Pons (tissue), 1 donor: Measurements from ENCODE around the gene AHCYL1.
"Not testable (repeated sequence)": the region's sequence is repeated elsewhere in the genome, so short reads cannot be mapped to it uniquely, and the experiment has no call there.

Experiments used
- DNase-seq: peaks from one replicate; pipeline ENCODE4 v3.0.0-alpha.2; 2016; ENCODE audit warnings: low spot score

AHCYL1 gene

DNA sequence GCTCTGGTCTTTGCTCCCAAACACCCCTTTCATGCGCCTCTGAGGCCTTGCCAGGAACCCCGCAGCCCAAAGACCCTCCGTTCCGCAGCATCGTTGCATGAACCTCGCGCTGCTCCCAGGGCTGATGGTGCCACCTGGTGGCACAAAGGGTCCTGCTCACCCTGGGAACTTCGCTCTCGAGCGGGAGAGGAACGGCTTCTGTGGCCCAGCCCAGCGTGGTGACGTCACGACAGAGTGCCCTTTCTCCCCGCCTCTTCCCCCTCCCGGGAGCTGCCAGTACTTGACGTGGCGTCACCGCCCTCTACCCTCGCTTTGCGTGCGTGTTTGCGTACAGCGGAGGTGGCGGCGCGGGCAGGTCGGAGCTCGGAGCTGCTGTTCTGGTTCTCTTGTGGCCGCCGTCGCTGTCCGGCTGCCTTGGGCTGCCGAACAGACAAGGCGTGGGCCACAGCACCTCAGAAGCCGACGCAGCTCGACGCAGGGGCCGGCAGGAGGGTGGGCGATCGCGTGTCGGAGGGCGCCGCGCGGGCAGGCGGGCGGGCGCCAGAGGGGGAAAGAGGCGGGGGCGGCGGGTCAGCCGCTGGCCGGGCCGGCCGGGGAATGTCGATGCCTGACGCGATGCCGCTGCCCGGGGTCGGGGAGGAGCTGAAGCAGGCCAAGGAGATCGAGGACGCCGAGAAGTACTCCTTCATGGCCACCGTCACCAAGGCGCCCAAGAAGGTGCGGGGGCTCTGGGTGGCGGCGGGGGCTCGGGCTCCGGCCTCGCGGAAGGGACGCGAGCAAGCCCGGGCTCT lies at the start of gene AHCYL1:
AHCYL1 (plus strand) TSS at position 310 of the 791 bp plus-strand sequence; CDS start at position 598, 288 bp downstream.
- DNase-seq: peak; percentile 99

DNA sequence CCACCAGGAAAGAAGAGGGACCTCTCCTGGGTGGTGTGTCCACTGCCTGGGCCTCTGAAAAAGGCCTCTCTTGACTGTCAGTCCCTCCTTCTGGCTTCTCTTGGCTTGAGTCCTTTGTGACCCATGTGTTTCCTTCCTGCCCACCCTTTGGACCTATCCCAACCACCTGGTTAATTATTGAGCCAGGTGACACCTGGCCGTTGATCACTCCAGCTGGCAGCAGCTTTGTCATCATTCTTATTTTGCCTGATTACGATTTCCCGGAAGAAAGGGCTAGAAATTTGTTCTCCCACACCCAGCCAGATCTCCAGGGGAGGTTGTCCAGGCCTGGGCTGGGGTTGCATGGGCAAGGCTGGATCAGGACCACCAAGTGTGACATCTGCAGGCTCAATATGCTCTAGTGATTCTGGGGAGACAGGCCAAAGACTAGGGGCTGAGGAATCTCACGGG lies 49.1 kb upstream of the AHCYL1 start:
- DNase-seq: no peak

DNA sequence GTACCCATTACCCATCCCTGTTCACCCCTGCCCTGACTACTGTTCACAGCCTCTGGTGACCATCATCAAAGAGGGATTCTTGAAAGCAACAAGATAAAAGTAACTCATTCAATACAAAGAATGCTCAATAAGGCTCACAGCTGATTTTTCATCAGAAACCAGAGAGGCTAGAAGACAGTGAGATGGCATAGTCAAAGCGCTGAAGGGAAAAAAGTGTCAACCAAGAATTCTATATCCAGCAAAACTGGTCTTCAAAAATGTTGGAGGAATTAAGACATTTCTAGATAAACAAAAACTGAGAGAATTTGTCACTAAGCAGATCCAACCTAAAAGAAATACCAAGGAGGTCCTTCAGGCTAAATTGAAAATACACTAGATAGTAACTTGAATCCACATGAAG lies 46.8 kb upstream of the AHCYL1 start:
- DNase-seq: no peak

DNA sequence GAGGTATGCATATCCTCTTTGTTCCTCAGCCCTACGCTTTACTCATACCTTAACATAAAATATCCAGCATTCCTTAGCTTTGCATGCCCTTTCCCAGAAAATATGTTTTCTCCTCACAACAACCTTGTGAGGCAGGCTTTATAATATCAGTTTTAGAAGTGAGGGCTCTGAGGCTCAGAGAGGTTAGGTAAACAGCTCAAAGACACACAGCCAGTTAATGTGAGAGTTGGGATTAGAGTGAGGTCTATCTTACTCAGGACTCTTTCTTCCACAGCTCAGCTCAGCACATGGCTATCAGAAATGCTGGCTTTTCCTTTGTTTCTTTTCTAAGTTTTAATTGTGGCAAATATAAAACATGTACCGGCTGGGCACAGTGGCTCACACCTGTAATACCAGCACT lies 46.0 kb upstream of the AHCYL1 start:
- DNase-seq: no peak

DNA sequence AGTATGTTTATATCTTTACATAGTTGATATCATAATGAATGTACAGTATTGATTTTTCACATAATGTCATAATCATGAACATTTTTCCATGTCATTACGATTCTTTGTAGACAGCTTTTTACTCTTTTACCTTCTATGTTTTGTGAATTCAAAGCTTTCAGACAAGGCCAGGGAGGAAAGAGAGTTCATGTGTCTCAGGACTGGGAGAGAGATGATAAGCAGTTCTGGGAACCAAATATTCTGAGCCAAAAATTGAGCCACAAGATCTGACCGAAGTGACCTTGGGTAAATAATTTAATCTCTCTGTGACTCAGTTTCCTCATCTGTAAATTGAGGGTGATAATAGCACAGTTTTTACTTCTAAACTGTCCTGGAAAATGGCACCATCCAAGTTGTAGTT lies 42.1 kb upstream of the AHCYL1 start:
- DNase-seq: no peak

DNA sequence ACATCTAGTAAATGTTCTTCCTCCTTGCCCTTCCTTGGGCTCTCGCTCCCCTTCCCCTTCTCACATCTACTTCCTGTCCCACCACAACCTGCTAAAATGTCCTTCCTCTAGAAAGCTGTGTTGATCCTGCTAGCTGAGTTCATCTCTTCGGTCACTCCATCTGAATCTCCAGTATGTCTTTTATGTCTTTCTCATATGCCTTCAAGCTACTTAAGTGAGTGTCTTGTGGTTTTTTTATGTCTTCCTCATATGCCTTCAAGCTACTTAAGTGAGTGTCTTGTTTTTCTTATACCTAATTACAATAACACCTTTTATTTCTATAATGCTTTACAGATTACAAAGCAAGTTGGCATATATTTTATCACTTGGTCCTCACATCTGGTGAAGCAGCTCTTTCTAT lies 40.0 kb upstream of the AHCYL1 start:
- DNase-seq: no peak

DNA sequence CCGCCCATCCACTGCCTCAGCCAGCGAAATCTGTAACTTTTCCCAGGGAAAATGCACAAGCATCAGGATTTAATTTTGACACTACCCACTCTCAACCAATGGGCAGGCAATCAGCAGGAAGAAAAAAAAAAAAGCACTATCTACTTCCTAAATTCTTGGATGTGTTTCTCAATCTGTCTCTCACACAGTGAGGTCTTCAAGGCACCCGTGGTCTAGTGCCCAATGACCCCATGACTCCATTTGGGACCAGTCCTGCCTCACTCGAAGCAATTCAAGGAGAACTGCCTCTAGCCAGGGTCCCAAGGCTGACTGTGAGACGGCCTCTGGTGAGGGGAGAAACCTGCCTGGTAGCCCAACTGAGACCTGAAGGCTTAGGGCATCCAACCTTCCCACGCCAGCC lies 38.1 kb upstream of the AHCYL1 start:
- no peak for DNase-seq

DNA sequence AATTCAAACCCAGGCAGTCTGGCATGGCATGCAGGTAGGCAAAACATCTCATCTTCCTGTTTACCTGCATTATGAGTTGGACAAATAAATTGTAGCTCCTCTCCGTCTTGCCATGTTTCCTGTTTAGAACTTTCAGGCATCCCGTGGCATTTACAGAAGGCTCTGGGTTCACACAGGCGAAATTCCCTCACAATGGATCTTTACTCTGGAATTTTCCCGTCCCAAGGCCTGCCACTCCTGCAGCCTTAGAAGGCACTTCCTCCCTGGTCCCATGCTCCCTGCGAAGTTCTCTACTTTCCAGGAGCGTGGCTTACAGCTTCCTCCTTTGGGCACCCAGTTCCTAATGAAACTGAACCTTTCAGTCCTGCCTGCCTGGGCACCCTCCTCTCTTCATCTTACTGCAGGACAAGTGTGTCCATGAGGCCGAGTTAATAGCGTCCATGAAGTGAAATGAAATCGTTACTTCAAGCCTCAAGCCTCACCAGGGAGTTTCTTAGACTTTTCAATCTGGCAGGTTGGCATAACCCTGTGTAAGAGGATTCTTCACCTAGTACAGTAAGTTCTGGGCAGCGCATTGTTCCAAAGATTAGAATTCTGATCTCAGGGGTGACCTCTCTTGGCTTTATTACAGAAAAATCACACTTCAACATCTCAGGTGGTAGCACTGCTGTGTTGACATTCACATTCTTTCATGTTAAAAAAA lies 36.8 kb upstream of the AHCYL1 start:
- no peak for DNase-seq

DNA sequence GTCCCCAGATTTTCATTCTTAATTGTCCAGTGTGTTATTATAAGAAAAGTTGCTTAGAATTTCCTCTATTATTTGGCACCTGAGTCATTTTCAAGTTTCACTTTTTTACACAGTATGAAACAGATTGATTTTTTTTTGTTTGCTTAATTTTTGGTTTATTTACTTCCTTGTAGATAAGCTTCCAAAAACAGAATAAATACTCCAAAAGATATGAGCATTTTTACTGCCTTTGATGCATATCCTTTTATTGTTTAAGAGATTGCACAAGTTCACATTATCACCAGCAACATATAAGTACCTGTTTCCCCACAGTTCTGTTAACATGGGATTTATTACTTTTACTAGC lies 36.3 kb upstream of the AHCYL1 start:
- DNase-seq: no peak

DNA sequence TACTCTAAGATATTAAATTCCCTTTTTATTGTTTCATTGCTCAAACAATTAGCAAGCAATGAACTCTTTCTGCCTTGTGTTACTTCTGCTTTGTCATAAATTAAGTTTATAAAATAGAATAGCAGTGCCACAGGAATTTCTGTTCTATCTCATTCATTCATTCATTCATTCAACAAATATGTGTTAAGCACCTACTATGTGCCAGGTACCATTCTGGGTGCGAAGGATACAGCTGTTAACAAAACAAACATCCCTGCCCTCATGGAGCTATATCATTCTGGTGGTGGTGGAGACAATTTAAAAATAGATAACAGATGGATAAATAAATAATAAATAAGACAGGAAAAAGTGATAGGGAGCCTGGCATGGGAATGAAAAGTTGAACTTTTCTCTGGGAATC lies 34.5 kb upstream of the AHCYL1 start:
- no peak for DNase-seq

DNA sequence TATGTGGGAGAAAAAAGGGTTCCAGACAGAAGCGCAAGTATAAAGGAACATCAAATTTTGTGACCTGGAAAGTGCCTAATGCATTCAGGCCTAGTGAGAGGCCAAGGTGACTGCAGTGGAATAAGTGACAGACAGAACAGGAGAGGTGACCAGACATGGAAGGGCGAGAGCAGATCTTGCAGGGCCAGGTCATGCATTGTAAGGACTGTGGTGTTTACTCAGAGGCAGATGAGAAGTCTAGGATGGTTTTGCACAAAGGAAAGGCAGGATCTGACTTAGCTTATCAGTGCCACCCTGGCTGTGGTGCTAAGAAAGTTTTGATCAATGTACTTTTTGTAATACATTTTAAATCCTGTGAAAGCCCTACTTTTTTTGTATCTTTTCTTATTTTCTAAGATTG lies 34.1 kb upstream of the AHCYL1 start:
- DNase-seq: no peak

DNA sequence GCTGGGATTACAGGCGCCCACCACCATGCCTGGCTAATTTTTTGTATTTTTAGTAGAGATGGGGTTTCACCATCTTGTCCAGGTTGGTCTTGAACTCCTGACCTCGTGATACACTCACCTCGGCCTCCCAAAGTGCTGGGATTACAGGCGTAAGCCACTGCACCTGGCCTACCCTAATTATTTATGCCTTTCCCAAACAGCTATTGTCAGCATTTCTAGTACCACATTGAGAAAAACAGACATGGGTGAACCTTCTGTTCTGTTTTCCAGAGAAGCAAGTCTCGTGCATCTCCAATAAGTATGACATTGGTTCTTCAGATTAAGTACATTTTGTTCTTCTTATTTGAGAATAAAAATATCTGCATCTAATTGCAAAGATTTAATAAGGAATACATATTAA lies 33.1 kb upstream of the AHCYL1 start:
- not testable (repeated sequence) for DNase-seq

DNA sequence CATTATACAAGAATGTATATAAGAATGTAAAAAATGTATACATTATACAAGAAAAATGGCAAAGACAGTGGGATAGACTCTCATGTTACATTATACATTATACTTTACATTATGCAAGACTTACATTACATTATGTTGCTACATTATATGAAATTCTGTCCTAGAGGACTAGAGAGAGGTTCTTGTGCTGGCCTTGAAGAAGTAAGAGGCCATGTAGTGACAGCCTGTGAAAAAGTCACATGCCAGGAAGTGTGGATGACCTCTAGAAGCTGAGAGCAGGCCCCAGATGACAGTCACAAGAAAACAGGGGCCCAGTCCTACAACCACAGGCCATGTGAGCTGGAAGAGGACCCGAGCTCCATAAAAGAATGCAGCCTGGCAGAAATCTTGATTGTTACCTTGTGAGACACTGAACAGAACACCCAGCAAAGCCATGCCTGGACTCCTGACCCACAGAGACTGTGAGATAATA lies 30.5 kb upstream of the AHCYL1 start:
- DNase-seq: no peak

DNA sequence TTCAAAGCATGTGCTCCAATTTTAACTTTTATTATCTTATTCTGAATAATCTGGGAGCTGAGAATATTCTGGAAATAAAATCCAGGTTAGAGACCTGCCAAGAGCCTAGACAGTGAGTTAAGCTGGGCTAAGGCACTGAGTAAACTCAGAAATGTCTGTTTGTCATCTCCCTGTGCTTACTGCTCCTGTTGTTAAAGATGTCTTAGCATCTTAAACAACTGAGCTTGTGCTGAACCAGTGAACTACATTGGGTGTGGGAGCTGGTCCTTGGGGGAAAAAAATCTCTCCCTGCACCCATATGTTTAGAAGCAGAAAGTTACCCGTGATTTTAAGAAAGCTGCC lies 25.0 kb upstream of the AHCYL1 start:
- DNase-seq: no peak

DNA sequence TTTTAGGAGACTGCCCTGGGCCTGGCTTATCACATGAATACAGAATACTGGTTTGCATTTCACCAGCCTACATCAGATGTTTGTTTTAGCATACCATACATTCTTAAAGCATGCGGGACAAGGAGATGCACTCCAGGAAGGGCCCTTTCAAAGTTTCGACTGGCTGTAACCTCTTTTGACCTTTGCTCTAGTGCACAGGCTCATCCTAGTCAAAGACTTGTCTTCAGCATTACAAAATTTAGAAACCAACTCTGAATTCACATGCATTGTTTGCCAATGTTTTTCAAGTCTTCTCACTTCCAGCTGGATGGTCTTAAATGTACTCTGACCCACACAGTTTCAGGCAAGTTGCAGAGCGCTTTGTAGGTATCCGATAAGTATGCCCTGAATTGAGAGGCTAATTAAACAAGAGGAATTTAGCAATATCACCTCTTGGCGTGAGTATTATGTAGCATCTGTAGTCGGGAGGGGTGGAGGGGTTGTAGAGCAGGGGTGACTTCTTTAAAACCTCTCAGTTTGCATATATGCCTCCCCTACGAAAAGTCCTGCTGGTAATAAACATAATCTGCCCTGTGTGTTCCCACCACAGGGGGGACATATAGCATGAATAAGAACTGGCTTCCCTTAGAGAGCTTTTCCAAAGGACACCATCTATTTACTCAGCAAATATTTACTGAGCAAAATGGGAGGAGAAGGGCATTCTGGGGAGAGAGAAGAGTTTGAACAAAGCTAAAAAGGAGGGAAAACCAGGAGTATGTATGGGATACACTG lies 24.4 kb upstream of the AHCYL1 start:
- no peak for DNase-seq

DNA sequence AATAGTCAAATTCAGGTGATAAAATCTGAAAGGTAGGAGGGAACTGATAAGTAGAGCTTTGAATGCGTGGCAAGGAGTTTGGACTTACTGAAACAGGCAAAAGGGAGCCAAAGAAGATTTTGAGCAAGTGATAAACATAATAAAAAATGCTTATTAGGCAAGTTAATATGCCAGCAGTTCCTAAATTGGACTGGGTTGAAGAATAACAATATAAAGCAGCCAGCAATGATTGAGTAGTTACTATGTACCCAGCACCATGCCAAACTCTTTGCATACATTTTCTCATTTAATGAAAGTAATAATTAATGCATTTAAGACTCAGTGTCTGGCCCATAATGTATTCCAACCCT lies 23.8 kb upstream of the AHCYL1 start:
- no peak for DNase-seq

DNA sequence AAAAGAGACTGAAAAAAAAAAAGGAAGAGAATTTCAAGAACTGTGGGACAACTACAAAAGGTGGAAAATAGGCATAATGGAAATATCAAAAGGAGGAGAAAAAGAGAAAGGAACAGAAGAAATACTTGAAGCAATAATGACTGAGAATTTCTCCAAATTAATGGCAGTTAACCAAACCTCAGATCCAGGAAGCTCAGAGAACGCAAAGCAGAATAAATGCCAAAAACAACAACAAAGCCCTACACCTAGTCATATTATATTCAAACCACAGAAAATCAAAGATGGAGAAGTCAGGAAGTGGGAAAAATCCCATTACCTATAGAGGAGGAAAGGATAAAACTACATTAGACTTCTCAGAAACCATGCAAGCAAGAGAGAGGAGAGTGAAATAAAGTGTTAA lies 20.7 kb upstream of the AHCYL1 start:
- DNase-seq: no peak

DNA sequence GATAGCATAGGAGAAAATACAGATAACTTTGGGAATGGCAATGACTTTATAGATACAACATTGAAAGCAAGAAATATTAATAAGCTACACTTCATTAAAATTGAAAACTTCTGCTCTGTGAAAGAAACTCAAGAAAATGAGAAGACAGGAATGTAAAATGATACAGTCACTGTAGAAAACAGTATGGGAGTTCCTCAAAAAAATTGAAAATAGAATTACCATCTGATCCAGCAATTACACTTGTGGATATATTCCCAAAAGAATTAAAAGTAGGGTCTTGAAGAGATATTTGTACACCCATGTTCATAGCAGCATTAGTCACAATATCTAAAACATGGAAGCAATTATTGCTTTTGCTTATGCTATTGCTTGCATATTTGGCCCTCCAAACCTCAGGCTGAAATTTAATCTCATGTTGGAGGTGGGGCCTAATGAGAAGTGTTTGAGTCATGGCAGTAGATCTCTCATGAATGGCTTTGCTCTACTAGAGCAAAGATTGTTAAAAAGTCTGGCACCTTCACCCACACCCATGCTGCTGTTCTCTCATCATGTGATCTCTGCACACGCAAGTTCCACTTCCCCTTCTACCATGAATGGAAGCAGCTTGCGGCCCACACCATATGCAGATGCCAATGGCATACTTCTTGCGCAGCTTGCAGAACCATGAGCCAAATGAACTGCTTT lies 15.3 kb upstream of the AHCYL1 start:
- no peak for DNase-seq

DNA sequence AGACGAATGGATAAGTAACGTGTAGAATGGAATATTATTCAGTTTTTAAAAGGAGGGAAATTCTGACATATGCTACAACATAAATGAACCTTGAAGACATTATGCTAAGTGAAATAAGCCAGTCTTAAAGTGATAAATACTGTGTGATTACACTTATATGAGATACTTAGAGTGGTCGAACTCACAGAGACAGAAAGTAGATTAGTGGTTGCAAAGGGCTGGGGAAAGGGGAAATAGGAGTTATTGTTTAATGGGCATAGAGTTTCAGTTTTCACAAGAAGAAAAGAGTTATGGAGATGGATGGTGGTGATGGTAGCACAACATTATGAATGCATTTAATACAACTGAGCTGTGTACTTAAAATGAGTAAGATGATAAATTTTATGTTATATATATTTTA lies 14.7 kb upstream of the AHCYL1 start:
- no peak for DNase-seq

DNA sequence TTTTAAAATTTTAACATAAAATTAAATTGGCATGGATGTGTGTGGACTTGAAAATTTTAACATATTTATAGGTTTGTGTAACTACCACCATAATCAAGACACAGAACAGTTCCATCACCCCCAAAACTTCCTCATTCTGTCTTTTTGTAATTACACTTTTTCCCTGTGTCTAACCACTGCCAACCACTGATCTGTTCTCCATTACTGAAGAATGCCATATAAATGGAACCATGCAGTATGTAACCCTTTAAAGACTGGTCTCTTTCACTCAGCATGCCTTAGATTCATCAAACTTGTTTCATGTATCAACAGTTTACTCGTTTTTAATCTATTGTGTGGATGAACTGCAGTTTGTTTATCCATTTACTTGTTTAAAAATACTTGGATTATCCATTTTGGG lies 13.0 kb upstream of the AHCYL1 start:
- no peak for DNase-seq

DNA sequence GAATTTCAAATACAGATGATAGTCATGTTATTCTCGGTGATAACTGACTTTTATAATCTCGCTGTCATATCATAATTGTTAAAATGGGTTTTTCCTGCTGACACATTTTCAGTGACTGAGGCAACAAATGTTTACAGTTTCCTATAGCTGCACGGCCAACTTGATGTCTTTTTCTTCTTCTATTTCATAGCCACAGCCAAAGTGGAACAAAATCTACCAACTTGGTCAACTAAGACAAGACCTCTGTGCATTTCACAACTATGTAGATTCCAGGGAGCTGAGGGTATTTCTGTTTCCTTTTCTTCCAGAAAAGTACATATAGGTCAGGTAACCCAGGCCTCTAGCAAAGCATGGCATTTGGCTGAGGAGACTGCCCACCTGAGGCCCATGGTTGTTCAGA lies 10.4 kb upstream of the AHCYL1 start:
- no peak for DNase-seq

DNA sequence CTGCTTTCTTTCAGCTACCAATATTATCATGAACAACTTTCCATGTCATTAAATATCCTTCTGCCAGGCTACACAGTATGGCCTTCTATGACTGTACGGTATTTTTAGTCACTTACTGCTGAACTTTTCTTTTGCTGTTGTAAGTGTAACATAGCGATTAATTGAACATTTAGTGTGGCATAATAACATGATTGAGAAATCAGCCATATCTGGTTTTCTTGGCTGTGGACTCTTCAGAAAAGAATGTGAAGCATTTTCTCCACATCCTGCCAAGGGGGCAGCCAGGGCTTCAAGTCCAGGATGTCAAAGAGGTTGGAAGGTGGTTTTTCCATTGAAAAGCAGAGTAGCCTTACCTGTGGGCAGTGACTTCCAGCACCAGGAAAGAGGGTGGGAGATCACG lies 8.8 kb upstream of the AHCYL1 start:
- DNase-seq: no peak

DNA sequence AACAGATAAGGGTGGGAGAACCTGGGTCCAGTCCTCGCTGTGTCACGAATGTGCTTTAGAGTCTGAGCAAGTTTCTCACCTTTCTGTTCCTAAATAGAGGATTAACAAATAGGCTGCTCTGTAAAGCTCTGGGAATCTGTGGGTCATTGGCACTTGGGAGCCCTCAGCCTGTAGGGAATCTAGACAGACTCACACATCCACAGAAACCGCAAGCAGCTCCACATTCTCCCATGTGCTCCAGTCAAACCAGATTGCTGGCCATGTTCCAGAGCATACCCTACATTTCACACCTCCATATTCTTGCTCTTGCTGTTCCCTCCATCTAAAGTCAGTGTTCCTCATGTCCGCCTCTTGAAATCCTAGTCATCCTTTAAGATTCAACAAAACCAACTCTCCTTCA lies 7.8 kb upstream of the AHCYL1 start:
- no peak for DNase-seq
